Measurements from ENCODE around the gene DVL2. TPM values are rescaled to one million over a fixed set of nuclear protein-coding genes. Genes with fewer than 3 reads are reported as not detected.
A peak's percentile ranks its signal among the peaks of the same experiment; 100 is the strongest.

DVL2 gene
- total and polyA plus RNA-seq, 2 of the 13 experiments (the other 11 are each of a cell fraction or from before 2014, with no cell fraction given): 5.7 to 38.2 TPM

DNA sequence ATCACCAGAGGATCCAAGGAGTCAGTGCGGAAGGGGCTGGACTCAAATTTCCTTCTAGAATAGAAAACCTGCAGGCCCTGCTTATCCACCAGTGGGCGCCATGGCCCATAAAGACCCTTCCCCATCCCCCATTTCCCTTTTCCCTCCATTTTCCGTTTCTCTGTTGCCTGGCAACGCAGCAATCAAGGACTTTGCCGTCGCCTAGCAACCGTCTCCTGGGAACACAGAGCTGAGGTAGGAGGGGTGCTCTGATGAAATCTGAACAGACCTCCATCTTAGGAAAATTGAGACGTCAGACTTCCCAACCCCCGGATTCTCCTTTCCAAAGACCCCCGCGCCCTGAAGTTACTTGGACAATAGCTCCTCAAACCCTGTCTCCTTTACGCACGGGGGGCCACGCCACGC lies 20.4 kb downstream of the DVL2 start (continued):
- TF ChIP-seq ZNF333 (CRISPR knock-in tag; IDR thresholded peaks at IDR 0.05; ENCODE audit: borderline replicate concordance) (no peak), ZNF180 (CRISPR knock-in tag; IDR thresholded peaks at IDR 0.05; ENCODE audit: borderline replicate concordance, low read depth) (no peak), ISX (CRISPR knock-in tag; conservative IDR thresholded peaks at IDR 0.05) (no peak), ATRX (CRISPR knock-in tag; IDR thresholded peaks at IDR 0.05; ENCODE audit: borderline replicate concordance) (no peak), JUN (CRISPR knock-in tag; IDR thresholded peaks at IDR 0.05) (no peak), ZC3H4 (CRISPR knock-in tag; IDR thresholded peaks at IDR 0.05; ENCODE audit: borderline replicate concordance) (no peak), ZFP37 (CRISPR knock-in tag; IDR thresholded peaks at IDR 0.05; ENCODE audit: borderline replicate concordance) (no peak), BCL6 (CRISPR knock-in tag; IDR thresholded peaks at IDR 0.05) (no peak), ARNT2 (CRISPR knock-in tag; IDR thresholded peaks at IDR 0.05; ENCODE audit: low read depth) (0 out of 2 replicates have a peak, but pooled peaks have one; percentile 14), ZNF274 (CRISPR knock-in tag; IDR thresholded peaks at IDR 0.05) (0 out of 2 replicates have a peak, but pooled peaks have one; percentile 32), DZIP1 (CRISPR knock-in tag; IDR thresholded peaks at IDR 0.05) (no peak), EZH2 (conservative IDR thresholded peaks at IDR 0.05; ENCODE audit: low read depth, low read length) (no peak), MAFF (IDR thresholded peaks at IDR 0.05; ENCODE audit: low read depth, low read length) (no peak), ZNF816 (CRISPR knock-in tag; IDR thresholded peaks at IDR 0.05; ENCODE audit: borderline replicate concordance) (no peak), MTF2 (CRISPR knock-in tag; IDR thresholded peaks at IDR 0.05; ENCODE audit: borderline replicate concordance) (no peak)
- TF ChIP-seq, protein P1, sequence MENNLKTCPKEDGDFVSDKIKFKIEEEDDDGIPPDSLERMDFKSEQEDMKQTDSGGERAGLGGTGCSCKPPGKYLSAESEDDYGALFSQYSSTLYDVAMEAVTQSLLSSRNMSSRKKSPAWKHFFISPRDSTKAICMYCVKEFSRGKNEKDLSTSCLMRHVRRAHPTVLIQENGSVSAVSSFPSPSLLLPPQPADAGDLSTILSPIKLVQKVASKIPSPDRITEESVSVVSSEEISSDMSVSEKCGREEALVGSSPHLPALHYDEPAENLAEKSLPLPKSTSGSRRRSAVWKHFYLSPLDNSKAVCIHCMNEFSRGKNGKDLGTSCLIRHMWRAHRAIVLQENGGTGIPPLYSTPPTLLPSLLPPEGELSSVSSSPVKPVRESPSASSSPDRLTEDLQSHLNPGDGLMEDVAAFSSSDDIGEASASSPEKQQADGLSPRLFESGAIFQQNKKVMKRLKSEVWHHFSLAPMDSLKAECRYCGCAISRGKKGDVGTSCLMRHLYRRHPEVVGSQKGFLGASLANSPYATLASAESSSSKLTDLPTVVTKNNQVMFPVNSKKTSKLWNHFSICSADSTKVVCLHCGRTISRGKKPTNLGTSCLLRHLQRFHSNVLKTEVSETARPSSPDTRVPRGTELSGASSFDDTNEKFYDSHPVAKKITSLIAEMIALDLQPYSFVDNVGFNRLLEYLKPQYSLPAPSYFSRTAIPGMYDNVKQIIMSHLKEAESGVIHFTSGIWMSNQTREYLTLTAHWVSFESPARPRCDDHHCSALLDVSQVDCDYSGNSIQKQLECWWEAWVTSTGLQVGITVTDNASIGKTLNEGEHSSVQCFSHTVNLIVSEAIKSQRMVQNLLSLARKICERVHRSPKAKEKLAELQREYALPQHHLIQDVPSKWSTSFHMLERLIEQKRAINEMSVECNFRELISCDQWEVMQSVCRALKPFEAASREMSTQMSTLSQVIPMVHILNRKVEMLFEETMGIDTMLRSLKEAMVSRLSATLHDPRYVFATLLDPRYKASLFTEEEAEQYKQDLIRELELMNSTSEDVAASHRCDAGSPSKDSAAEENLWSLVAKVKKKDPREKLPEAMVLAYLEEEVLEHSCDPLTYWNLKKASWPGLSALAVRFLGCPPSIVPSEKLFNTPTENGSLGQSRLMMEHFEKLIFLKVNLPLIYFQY (CRISPR knock-in tag; IDR thresholded peaks at IDR 0.05; ENCODE audit: borderline replicate concordance): no peak
- TF ChIP-seq, protein P2, sequence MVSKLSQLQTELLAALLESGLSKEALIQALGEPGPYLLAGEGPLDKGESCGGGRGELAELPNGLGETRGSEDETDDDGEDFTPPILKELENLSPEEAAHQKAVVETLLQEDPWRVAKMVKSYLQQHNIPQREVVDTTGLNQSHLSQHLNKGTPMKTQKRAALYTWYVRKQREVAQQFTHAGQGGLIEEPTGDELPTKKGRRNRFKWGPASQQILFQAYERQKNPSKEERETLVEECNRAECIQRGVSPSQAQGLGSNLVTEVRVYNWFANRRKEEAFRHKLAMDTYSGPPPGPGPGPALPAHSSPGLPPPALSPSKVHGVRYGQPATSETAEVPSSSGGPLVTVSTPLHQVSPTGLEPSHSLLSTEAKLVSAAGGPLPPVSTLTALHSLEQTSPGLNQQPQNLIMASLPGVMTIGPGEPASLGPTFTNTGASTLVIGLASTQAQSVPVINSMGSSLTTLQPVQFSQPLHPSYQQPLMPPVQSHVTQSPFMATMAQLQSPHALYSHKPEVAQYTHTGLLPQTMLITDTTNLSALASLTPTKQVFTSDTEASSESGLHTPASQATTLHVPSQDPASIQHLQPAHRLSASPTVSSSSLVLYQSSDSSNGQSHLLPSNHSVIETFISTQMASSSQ (IDR thresholded peaks at IDR 0.05; ENCODE audit: low read depth): no peak
- TF ChIP-seq, protein P2 (CRISPR knock-in tag; IDR thresholded peaks at IDR 0.05; ENCODE audit: borderline replicate concordance): no peak

Data from HepG2 (cell line).